ENCODE measurements around the gene PIP5K1C.
"Not testable (repeated sequence)": the region's sequence is repeated elsewhere in the genome, so short reads cannot be mapped to it uniquely, and the experiment has no call there.

The PIP5K1C gene

DNA sequence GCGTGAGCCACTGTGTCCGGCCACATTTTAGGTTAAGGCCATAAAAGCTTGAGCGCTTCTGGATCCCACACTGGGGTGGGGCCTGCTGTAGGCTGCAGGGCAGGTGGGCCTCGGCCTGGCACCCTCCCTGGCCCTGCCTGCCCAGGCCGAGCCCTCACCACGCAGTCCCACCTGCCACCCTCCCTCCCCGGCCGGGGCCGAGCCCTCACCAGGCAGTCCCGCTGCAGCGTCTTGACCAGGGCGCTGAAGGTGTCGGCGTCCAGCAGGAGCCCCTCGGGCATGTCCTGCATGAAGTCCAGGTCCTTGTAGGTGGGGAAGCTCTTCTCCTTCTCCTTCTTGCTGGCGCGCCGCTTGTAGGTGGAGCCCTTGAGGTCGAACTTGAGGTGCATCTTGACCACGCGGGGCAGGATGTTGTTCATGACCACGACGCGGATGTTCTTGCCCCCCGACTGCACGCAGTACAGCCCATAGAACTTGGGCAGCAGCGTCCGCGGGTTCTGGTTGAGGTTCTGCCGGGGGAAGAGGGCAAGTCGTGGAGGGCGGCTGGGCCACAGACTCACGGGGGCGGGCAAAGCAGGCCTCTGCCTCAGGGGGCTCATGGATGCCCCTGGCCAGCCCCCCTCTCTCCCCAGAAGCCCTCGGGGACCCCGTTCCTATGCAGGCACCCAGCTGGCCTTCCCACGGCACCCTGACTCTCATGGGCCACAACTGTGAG, 47.0 kb downstream of the PIP5K1C start:
- no peak for DNase-seq (ENCODE audit: low read depth, low spot score)
- no peak overlapping the region for H3K4me3 ChIP-seq (ENCODE audit: low read length)

DNA sequence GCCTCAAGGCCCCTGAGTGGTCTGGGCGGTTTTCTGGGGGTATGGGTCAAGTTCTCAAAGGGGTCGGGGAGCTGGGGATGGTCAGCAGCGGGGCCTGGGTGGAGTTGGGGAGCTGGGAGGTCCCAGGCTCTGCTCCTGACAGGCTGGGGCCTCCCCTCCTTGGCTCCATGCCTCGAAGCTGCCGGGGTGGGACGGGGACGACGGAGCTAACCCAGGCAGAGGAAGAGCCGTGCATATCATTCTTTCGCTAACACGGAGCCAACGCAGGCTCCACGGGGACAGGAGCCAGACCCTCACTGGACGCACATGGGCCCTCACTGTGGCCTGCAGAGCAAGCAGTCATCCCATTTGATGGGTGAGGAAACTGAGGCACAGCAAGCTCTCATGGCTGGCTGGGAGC, 47.8 kb downstream of the PIP5K1C start:
- H3K4me3 ChIP-seq (ENCODE audit: low read length) = no peak overlapping the region
- DNase-seq (ENCODE audit: low read depth, low spot score) = no peak

DNA sequence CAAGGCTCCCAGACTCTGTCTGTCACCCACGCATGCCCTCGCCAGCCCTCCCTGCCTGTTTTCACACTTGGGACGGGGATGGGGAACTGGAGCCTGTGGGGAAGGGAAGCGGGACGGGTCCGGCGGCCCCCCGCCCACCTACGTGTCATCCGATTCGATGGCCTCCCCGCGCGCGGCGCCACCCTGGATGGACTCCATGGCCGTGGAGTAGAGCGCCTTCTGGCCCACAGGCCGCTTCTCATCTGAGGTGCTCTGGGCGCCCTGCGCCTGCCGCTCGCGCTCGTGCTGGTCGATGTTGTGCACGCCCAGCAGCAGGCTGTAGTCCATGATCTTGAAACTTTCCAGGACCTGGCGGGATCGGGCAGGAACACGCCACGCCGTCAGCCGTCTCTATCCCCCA, 48.6 kb downstream of the PIP5K1C start:
- no peak overlapping the region for H3K4me3 ChIP-seq (ENCODE audit: low read length)
- no peak for DNase-seq (ENCODE audit: low read depth, low spot score)

DNA sequence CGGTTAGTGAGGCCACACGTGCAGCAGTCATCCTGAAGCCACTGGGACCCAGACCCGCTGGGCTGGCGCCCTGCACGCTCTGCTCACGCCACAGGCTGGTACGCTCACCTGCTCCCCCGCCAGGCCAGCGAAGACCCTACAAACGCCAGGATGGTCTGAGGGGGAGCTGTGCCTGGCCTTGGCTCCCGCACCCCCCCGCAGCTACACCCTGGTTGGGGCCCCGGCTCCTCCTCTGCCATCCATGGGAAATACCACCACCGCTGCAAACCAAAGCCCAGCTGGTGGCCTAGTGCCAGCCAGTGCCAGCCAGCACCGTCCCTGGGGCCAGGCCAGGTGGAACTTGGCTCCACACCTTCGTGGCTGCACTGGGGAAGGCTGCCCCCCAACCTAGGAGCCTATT, 50.4 kb downstream of the PIP5K1C start:
- DNase-seq (ENCODE audit: low read depth, low spot score) = no peak
- H3K4me3 ChIP-seq (ENCODE audit: low read length) = no peak overlapping the region

DNA sequence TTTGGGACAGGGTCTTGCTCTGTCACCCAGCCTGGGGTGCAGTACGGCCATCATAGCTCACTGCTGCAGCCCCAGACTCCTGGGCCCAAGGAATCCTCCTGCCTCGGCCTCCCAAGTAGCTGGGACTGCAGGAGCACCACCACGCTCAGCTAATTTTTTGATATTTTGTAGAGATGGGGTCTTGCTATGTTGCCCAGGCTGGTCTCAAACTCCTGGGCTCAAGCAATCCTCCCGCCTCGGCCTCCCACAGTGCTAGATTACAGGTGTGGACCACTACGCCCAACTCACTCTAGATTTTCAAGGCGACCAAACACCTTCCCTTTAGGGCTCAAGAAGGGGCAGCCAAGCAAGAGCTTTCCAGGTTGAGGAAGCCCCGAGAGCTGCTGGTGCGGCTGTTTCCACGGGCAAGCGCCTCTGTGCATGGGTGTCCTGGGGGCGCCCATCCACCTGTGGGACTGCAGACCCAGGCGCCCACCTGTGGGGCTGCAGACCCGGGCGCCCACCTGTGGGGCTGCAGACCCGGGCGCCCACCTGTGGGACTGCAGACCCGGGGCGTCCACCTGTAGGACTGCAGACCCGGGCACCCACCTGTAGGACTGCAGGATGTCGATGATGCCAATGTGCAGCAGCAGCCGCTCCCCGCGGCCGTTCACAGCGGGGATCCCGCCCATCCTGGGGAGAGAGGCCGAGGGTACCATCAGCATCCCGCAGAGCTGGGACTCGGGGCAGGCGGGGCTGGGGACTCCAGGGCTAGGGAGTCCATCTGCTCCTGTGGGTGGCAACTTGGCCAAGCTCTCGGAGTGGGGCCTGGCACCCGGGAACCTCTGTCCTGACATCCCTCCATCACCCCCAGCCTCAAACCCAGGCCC, 52.0 kb downstream of the PIP5K1C start:
- no peak for DNase-seq (ENCODE audit: low read depth, low spot score)
- no peak overlapping the region for H3K4me3 ChIP-seq (ENCODE audit: low read length)

DNA sequence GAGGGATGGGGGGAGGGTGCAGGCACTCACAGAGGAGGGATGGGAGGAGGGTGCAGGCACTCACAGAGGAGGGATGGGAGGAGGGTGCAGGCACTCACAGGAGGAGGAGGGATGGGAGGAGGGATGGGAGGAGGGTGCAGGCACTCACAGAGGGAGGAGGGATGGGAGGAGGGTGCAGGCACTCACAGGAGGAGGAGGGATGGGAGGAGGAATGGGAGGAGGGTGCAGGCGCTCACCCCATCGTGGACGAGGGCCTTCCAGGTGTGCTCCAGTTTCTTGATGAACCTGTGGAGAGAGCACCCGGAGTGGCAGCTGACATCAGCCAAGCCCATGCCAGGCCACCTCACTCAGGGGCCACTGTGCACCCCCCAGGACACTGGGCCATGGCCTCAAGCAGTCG, 53.2 kb downstream of the PIP5K1C start:
- not testable (repeated sequence) for H3K4me3 ChIP-seq (ENCODE audit: low read length); DNase-seq (ENCODE audit: low read depth, low spot score)

DNA sequence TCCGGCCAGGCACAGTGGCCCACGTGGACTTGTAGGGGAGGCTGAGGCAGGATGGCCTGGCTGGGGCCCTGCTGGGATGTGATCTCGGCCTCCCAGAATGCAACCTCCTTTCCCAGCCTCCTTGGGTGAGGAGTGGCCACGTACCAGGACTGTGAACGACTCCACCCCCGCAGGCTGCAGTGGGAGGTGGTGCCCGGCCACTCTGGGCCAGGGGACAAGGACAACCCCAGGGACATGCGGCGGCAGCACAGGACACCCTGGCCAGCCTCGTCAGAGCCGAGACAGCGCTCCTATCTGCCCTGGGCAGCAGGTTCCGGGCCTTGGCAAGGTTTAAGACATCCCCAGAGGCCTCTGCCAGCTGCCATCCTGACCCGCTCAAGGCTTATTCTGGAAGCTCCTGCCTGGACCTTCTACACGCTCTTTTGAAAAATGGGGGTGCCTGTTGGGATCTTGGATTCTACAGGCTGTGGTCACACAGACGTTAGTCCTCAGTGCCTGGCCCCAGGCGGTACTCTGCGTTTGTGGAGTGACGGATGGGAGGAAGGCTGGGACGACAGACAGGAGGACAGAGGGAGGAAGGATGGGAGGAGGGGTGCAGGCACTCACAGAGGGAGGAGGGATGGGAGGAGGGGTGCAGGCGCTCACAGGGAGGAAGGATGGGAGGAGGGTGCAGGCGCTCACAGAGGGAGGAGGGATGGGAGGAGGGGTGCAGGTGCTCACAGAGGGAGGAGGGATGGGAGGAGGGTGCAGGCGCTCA, 53.8 kb downstream of the PIP5K1C start:
- DNase-seq (ENCODE audit: low read depth, low spot score) = no peak

DNA sequence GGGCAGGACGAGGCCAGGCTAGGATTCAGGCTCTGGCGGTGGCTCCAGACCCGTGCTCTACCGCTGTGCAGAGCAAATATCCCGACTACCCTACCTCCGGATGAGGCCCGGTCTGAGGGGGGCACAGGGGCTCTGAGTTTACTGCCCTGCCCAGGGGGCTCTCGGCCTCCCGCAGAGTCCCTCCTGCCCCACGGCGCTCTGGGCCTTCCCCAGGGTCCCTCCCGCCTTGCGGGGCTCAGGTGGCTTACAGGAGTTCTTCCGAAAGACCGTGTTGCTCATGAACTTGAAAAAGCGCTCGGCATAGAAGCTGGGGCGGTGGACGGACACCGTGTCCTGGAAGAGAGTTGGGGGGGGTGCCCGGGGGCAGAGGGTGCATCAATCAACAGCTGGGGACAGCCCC, 54.5 kb downstream of the PIP5K1C start:
- no peak for DNase-seq (ENCODE audit: low read depth, low spot score)
- no peak overlapping the region for H3K4me3 ChIP-seq (ENCODE audit: low read length)

More for the DNA sequence above, 53.8 kb downstream of the PIP5K1C start:
- H3K4me3 ChIP-seq (ENCODE audit: low read length) = no peak overlapping the region

DNA sequence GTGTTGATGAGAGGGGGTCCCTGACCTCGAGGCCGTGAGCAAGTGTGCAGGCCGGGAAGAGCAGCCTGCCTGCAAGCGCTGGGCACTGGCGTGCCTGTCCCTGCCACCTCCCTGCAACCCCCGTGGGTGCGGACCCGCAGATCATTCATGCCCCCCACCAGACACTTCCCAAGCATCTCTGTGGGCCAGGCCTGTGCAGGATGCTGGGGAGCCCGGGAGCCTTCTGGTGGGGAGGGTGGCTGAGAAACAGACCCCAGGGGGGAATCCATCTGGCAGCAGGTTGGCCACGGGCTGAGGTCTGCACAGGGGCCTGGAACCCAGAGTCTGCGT, 55.2 kb downstream of the PIP5K1C start:
- no peak overlapping the region for H3K4me3 ChIP-seq (ENCODE audit: low read length)
- DNase-seq (ENCODE audit: low read depth, low spot score) = no peak

DNA sequence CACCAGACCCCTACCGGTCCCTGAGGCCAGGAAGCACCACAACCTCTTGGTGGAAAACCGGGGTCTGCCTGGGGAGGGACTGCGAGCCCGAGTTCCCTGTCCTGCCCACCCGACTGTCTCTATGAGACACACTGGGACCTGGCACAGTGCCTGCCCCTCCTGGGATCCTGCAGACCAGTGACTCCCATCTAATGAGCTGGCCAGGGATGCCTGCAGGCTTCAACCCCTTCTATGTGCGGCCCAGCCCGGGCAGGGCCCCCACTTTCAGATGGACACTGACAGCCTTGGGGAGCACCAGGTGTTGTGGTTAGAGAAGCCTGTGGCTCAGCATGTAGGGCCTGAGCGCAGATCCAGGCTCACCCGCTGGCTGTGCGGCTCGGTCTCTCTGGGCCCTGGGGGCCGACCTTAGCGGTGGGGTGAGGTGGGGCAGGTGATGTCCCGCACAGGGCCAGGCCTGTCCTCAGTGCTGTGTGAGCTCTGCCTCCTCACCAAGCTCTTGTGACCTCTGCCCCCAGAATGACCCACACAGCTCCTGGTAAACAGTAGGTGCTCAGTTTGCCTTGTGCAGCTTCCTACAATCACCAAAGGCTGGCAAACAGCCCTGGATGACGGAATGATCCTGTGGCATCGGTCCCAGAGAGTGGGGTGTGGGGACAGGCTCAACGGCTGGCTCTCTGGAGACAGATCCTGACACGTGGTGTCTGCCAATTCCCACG, 55.8 kb downstream of the PIP5K1C start:
- no peak overlapping the region for H3K4me3 ChIP-seq (ENCODE audit: low read length)
- no peak for DNase-seq (ENCODE audit: low read depth, low spot score)

DNA sequence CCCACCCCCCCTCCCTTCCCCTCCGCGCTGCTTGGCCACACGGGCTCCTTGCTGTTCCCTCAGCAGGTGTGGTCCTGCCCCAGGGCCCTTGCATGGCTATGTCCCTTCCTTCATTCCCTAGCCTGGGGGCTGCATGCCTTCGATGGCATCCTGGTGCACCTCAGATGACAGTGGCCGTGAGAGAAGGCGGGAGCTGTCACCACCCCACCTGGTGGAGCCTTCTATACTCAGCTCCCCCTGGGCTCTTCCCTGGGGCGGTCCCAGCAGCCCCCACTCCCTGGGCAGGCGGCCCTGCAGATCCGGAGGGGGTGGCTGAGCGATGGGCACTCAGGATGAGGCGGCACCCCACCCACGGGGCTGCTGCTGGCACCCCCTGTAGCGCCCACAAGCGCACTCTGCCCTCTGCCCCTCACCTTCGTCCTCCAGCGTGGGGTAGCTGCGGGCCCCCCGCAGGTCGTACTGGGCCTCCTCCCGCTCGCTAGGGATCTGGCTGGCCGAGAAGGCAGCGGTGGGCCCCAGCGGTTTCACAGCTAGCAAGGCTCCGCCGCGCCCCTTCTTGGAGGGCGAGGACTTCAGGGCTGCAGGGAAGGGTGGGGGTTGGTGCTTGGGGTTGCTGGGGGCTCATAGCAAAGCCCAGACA, 56.5 kb downstream of the PIP5K1C start:
- H3K4me3 ChIP-seq (ENCODE audit: low read length) = no peak overlapping the region
- DNase-seq (ENCODE audit: low read depth, low spot score) = no peak

DNA sequence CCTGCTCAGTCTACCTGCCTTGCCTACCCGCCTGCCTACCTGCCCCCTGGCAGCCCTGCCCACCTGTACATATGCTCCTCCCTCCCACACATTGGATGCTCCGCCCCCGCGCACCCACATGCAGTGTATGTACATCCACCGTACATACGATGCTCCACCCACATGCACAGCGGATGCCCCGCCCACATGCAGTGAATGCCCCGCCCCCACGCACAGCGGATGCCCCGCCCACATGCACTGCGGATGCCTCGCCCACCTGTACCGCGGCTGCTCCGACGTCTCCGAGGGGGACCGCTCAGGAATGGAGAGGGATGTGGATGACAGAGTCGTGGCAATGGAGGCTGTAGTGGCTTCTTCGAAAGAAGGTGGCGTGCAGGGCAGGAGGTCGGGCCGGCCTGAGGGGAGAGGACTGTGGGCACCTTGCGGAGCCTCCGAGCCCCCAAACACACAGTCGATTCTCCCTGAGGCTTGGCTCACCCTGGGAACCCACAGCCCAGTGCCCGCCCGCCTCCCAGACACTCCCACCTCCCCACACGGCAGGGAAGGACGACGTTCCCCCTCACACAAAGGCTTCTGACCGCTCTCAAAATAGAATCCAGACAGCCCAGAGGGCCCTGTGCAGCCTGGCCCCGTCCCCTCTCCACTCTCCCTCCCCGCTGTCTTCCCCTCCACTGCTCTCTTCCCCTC, 57.1 kb downstream of the PIP5K1C start:
- no peak for DNase-seq (ENCODE audit: low read depth, low spot score)

DNA sequence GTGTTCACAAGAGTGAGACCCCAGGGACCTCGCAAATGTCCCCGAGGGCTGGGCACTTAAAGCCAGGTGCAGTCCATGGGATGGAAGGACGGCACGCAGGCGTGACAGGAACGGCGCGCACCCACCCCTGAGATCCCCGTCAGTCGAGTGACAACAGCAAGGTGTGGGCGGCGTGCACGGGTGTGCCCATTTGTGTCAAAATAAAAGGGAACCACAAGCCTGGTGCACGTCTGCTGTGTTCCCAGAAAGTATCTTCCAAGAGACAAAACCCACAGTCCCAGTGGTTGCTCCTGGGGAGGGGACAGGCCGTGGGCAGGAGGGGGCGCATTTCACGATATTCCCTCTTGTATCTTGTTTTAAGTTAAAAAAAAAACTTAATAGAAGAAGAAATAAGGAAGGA, 58.0 kb downstream of the PIP5K1C start:
- DNase-seq (ENCODE audit: low read depth, low spot score) = no peak

More for the DNA sequence above, 57.1 kb downstream of the PIP5K1C start:
- H3K4me3 ChIP-seq (ENCODE audit: low read length) = no peak overlapping the region

DNA sequence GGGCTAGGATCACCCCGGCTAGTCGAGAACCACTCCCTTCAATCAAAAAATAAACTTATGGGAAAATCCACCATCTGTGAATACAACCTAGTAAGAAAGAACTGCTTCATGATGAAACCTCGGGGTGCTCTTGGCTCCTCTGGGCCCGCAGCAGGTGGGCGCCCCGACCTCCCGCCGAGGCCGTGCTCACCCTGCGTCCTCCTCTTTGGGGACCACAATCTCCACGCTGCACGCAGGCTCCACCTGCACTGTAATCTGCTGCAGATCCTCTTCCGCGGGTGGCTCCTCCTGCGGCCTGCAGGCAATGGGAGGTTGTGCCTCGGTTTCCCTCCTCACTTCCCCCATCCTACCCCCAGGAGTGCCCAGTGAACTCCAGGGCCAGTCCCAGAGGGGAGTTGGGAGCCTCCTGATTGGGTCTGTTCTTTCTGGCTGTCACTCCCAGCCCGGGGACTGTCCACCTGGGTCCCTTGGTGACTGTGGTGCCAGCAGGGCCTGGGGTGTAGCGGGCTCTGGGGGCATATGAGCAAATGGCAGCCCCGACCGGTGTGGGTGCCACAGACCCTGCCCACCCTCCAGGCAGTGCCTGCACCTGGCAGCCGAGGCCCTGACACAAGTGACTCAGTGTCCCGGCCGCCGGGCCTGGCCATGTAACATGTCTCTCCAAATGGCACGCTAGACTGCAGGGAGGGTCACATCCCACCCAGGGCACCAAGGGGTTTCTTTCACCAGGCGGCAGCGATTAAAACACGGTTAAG, 58.6 kb downstream of the PIP5K1C start:
- no peak for DNase-seq (ENCODE audit: low read depth, low spot score)
- no peak overlapping the region for H3K4me3 ChIP-seq (ENCODE audit: low read length)

More for the DNA sequence above, 58.0 kb downstream of the PIP5K1C start:
- no peak overlapping the region for H3K4me3 ChIP-seq (ENCODE audit: low read length)

DNA sequence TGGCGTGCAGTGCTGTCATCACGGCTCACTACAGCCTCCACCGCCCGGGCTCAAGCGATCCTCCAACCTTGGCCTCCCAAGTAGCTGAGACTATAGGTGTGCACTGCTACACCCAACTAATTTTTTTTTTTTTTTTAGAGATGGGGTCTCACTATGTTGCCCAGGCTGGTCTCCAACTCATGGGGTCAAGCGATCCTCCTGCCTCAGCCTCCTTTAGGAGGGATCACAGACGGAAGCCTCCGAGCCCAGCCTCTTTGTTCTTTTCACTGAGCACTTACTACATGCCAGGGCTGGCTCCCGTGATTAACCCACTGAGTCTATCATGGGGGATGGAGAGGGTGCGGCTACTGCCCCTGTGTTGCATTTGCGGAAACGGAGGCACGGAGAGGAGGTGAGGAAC, 60.8 kb downstream of the PIP5K1C start:
- no peak for DNase-seq (ENCODE audit: low read depth, low spot score)
- H3K4me3 ChIP-seq (ENCODE audit: low read length) = no peak overlapping the region

DNA sequence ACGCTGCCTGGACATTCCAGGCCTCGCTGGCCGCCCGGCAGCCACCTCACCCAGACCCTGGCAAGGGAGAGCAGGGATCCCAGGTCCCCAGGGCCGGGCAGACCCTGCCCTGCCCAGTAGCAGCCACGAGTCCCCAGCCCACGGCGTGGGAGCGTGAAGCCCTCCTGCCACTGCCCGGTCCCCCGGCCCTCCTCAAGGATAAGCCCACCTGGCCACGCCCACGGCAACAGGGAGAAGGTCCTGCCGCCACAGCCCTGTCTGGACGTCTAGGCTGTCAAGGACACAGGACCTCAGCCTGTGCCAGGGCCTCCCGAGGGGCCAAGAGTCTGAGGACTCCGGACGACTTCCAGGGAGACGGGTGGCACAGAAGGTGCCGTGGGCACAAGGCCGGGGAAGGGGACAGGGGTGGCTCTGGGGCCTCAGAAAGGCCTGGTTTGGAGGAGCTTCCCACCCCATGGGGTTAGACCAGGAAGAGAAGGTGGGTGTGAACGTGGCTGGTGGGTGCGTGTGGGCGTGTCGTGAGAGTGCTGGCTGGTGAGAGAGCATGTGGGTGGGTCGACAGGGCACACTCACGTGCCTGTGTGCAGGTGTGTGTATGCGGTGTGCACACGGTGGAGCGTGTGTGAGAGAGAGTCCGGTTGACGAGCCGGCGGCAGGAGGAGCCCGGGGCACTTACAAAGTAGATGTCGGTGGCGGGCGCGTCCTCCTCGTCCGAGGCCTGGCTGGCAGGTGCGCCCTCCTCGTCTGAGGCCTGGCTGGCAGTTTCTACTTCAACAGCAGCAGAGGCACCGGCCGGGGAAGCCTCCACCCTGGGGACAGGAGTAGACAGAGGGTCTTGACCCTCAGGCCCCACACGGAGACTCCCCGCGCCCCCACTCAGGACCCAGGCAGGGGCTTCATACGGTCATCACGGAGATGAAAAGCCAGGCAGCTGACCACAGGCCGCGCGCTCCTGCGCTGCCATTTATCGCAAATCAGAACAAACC, 61.8 kb downstream of the PIP5K1C start:
- H3K4me3 ChIP-seq (ENCODE audit: low read length) = no peak overlapping the region
- no peak for DNase-seq (ENCODE audit: low read depth, low spot score)

DNA sequence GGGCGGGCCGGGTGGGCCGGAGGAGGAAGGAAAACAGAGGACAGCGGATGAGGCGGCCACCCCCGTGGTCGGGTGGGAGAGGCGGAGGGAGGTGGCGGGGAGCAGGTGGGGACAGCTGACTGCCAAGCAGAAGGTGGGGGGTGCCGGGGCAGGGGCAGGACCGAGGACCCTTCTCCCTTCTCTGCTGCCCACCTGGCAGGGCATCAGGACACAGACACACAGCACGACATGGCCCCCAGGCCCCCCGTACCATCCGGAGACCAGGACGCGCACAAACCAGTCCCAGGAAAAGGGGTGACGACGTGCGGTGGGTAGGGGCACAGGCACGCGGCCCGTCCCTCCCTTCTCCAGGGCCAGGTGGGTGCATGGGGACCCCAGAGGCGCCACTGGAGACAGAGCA, 62.6 kb downstream of the PIP5K1C start:
- H3K4me3 ChIP-seq (ENCODE audit: low read length) = no peak overlapping the region
- no peak for DNase-seq (ENCODE audit: low read depth, low spot score)

Measured in Jurkat, Clone E6-1 (cell line).